Measurements from ENCODE around the gene GPR179. TPM values are rescaled to one million over a fixed set of nuclear protein-coding genes. Genes with fewer than 3 reads are reported as not detected.

Gene GPR179
- total and polyA plus RNA-seq, 2 experiments from 2014 or later = not detected

DNA sequence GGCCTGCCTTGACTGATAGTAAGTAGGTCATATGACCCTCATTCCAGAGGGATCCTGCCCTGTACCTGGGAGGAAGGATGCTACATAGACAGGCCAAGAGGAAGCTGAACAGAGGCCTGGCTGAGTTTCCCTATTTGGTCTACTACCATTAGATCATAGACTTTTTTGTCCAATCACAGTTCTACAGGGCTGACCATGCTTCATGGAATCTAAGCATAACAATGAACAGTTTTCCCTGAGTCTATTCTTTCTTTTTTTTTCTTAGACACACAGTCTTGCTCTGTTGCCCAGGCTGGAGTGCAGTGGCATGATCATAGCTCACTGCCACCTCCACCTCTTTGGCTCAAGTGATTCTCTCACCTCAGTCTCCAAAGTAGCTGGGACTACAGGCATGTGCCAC, 3.9 kb downstream of the GPR179 start:
- Histone ChIP-seq H3K4me3 (no peak overlapping the region), H3K4me1 (ENCODE audit: insufficient read depth) (no peaks in the 10 kb centered on the region), H3K27ac (no peak overlapping the region), H3K9ac (no peak overlapping the region), H3K27me3 (replicated peaks; ENCODE audit: insufficient read depth) (no peaks in the 10 kb centered on the region), H3F3A (ENCODE audit: insufficient read depth) (no peaks in the 10 kb centered on the region), H2AFZ (no peak overlapping the region), H3K36me3 (ENCODE audit: low read depth) (no peaks in the 10 kb centered on the region), H3K9me2 (ENCODE audit: insufficient read depth) (no peaks in the 10 kb centered on the region), H4K20me1 (ENCODE audit: insufficient read depth) (no peaks in the 10 kb centered on the region), H3K79me2 (ENCODE audit: insufficient read depth) (no peaks in the 10 kb centered on the region), H3K9me3 (ENCODE audit: low read depth) (no peaks in the 10 kb centered on the region), H3K4me2 (ENCODE audit: unreplicated experiment) (no peak overlapping the region)
- DNase-seq = peak; percentile 41
- in situ Hi-C loops (cut with MboI) = no loop called here
- no peak for TF ChIP-seq EZH2 (IDR thresholded peaks at IDR 0.05; ENCODE audit: insufficient read depth, poor library complexity, severe bottlenecking)
- no peak for TF ChIP-seq EZH2phosphoT487 (IDR thresholded peaks at IDR 0.05; ENCODE audit: insufficient read depth, low read depth)

- H3K27me3 ChIP-seq (replicated peaks; ENCODE audit: insufficient read depth) = no peaks in the 10 kb centered on the region
- H3K9me3 ChIP-seq (ENCODE audit: low read depth) = no peaks in the 10 kb centered on the region
Observed at GRCh38 chr17:38338535-38338934, 5.2 kb downstream of the GPR179 start.

DNA sequence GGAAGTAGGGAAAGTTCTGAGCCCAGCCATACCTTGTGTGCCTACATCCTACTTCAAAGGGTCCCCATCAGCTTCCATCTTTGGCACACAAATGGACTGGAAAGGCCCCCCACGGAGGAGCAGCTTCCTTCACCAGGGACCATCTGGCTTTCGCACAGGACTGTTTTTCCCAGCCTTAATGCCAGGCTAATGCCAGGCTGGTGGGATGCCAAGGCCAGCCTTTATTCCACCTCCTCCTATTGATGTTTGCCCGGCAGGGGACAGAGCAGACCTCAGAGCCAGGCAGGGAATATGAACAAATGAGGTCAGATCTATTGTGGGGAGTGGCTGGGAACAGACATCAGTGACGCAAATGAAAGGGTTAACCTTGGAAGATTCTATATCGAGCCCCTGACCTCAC, 5.7 kb downstream of the GPR179 start:
- H3K4me2 ChIP-seq (ENCODE audit: unreplicated experiment) = no peak overlapping the region
- no peak for DNase-seq
- WGBS, 2 experiments (ENCODE audit: low coverage in 1 of 2, low lambda C conversion rate in 2 of 2, missing lambda C conversion rate in 2 of 2) = 46 to 54% methylated on average over 5 of the region's 5 CpGs
- no peaks in the 10 kb centered on the region for H3F3A ChIP-seq (ENCODE audit: insufficient read depth)
- H3K9ac ChIP-seq = no peak overlapping the region
- no peaks in the 10 kb centered on the region for H3K9me3 ChIP-seq (ENCODE audit: low read depth)
- no peaks in the 10 kb centered on the region for H3K79me2 ChIP-seq (ENCODE audit: insufficient read depth)
- H3K4me1 ChIP-seq (ENCODE audit: insufficient read depth) = no peaks in the 10 kb centered on the region
- no peaks in the 10 kb centered on the region for H3K36me3 ChIP-seq (ENCODE audit: low read depth)
- no peak overlapping the region for H2AFZ ChIP-seq
- H3K27me3 ChIP-seq (replicated peaks; ENCODE audit: insufficient read depth) = no peaks in the 10 kb centered on the region
- in situ Hi-C loops (cut with MboI) = no loop called here
- H4K20me1 ChIP-seq (ENCODE audit: insufficient read depth) = no peaks in the 10 kb centered on the region
- H3K27ac ChIP-seq = no peak overlapping the region
- TF ChIP-seq EZH2phosphoT487 (IDR thresholded peaks at IDR 0.05; ENCODE audit: insufficient read depth, low read depth) (no peak), EZH2 (IDR thresholded peaks at IDR 0.05; ENCODE audit: insufficient read depth, poor library complexity, severe bottlenecking) (no peak)
- H3K4me3 ChIP-seq = no peak overlapping the region
- no peaks in the 10 kb centered on the region for H3K9me2 ChIP-seq (ENCODE audit: insufficient read depth)

More at GRCh38 chr17:38338535-38338934, 5.2 kb downstream of the GPR179 start:
- Histone ChIP-seq H4K20me1 (ENCODE audit: insufficient read depth) (no peaks in the 10 kb centered on the region), H3K4me3 (no peak overlapping the region), H3K9me2 (ENCODE audit: insufficient read depth) (no peaks in the 10 kb centered on the region), H3K36me3 (ENCODE audit: low read depth) (no peaks in the 10 kb centered on the region), H3K9ac (no peak overlapping the region), H3K27ac (no peak overlapping the region), H2AFZ (no peak overlapping the region), H3K79me2 (ENCODE audit: insufficient read depth) (no peaks in the 10 kb centered on the region), H3K4me1 (ENCODE audit: insufficient read depth) (no peaks in the 10 kb centered on the region), H3K4me2 (ENCODE audit: unreplicated experiment) (no peak overlapping the region), H3F3A (ENCODE audit: insufficient read depth) (no peaks in the 10 kb centered on the region)
- TF ChIP-seq EZH2 (IDR thresholded peaks at IDR 0.05; ENCODE audit: insufficient read depth, poor library complexity, severe bottlenecking) = no peak
- 71 to 79% methylated on average over 4 of the region's 4 CpGs for WGBS, 2 experiments (ENCODE audit: low coverage in 1 of 2, low lambda C conversion rate in 2 of 2, missing lambda C conversion rate in 2 of 2)
- DNase-seq = no peak
- in situ Hi-C loops (cut with MboI) = no loop called here

DNA sequence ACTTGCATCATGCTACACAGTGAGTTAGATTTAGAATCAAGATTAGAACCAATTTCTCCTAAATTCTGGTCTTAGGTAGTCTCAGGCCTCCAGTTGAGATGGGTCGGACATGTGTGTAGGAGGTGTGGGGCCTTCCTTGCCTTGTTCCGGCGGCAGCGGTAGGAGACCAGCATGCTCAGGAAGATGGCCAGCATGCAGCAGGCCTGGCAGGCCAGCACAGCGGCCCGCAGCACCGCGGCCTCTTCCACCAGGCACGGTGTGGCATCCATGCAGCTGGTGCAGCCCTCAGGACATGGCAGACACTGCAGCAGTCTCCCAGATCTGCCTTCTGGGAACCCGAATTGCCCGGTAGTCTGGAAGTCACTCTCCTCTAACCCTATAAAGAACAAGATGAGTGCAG, 6.9 kb downstream of the GPR179 start:
- H4K20me1 ChIP-seq (ENCODE audit: insufficient read depth) = no peaks in the 10 kb centered on the region
- H3F3A ChIP-seq (ENCODE audit: insufficient read depth) = no peaks in the 10 kb centered on the region
- H3K4me3 ChIP-seq = no peak overlapping the region
- 80 to 84% methylated on average over 11 of the region's 11 CpGs for WGBS, 2 experiments (ENCODE audit: low coverage in 1 of 2, low lambda C conversion rate in 2 of 2, missing lambda C conversion rate in 2 of 2)
- no peaks in the 10 kb centered on the region for H3K9me2 ChIP-seq (ENCODE audit: insufficient read depth)
- no peak overlapping the region for H3K4me2 ChIP-seq (ENCODE audit: unreplicated experiment)
- no peak for TF ChIP-seq EZH2phosphoT487 (IDR thresholded peaks at IDR 0.05; ENCODE audit: insufficient read depth, low read depth)
- TF ChIP-seq EZH2 (IDR thresholded peaks at IDR 0.05; ENCODE audit: insufficient read depth, poor library complexity, severe bottlenecking) = no peak
- H3K27me3 ChIP-seq (replicated peaks; ENCODE audit: insufficient read depth) = no peaks in the 10 kb centered on the region
- H3K4me1 ChIP-seq (ENCODE audit: insufficient read depth) = no peaks in the 10 kb centered on the region
- H3K36me3 ChIP-seq (ENCODE audit: low read depth) = no peaks in the 10 kb centered on the region
- DNase-seq = no peak
- no peaks in the 10 kb centered on the region for H3K9me3 ChIP-seq (ENCODE audit: low read depth)
- no peak overlapping the region for H2AFZ ChIP-seq
- in situ Hi-C loops (cut with MboI) = no loop called here
- no peak overlapping the region for H3K27ac ChIP-seq
- no peak overlapping the region for H3K9ac ChIP-seq
- no peaks in the 10 kb centered on the region for H3K79me2 ChIP-seq (ENCODE audit: insufficient read depth)

All from GM23248 (cell line).